HL-60 (cell line): ENCODE measurements around the gene ZMYND8.
"Not testable (repeated sequence)": the region's sequence is repeated elsewhere in the genome, so short reads cannot be mapped to it uniquely, and the experiment has no call there.

ENCODE experiments used
- DNase-seq, 2 experiments: peaks; one replicate each; pipeline ENCODE4 v3.0.0-alpha.2; 2010 to 2020; ENCODE audit warnings: low read depth in 1 of 2, low spot score in 1 of 2
- H3K27ac ChIP-seq: fragments of 250-450 bp; sonication (Bioruptor Pico); replicated peaks from 2 replicates; pipeline ENCODE4 v1.5.1; 2020; ENCODE audit warnings: mild to moderate bottlenecking, moderate library complexity
- H3K27me3 ChIP-seq: fragments of 250-450 bp; sonication (Bioruptor Pico); 2 replicates; pipeline ENCODE4 v1.5.1; 2021; ENCODE audit warnings: mild to moderate bottlenecking, moderate library complexity; ENCODE audit not compliant: insufficient read depth, poor library complexity, severe bottlenecking
- H3K4me3 ChIP-seq: replicated peaks from 2 replicates; pipeline ENCODE4 v1.5.1; 2011; ENCODE audit warnings: mild to moderate bottlenecking, control low read depth, low read length; ENCODE audit not compliant: insufficient read depth
- GABPA ChIP-seq: IDR thresholded peaks from 2 replicates; pipeline ENCODE4 v1.6.1; 2012; ENCODE audit warnings: low read depth
- POLR2AphosphoS5 ChIP-seq: IDR thresholded peaks from 2 replicates; pipeline ENCODE4 v1.6.1; 2012; ENCODE audit warnings: low read depth
- SPI1 ChIP-seq: IDR thresholded peaks from 2 replicates; pipeline ENCODE4 v1.6.1; 2012; ENCODE audit warnings: low read depth, mild to moderate bottlenecking, borderline replicate concordance
- TF ChIP-seq, protein P1 (sequence below): IDR thresholded peaks from one replicate; pipeline ENCODE4 v1.5.1; 2011; ENCODE audit warnings: low read length, control low read depth, inconsistent platforms; ENCODE audit not compliant: insufficient read depth
- TF ChIP-seq, protein P2 (sequence below): IDR thresholded peaks from 2 replicates; pipeline ENCODE4 v1.6.1; 2012; ENCODE audit warnings: low read depth; ENCODE audit not compliant: insufficient replicate concordance

Gene ZMYND8

DNA sequence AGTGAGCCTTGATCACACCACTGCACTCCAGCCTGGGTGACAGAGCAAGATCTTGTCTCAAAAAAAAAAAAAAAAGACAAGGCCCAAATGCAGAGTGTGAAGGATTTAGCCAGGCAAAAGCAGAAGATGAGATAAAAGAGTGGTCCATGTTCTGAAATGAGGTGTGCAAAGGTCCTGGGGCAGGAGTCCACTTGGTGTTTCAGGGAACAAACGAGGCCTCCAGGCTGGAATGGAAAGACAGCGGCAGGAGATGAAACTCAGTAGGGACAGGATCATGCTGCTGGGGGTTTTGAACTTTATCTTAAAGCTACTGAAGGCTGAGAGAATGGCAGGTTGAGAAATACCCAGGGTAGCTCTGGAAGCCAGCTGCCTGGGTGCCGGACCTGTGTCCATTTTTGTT lies 178.2 kb downstream of the ZMYND8 start:
- Histone ChIP-seq H3K4me3 (no peak overlapping the region), H3K27me3 (no peaks in the 10 kb centered on the region), H3K27ac (no peak overlapping the region)
- TF ChIP-seq POLR2AphosphoS5 (no peak), GABPA (no peak)
- TF ChIP-seq, protein P1, sequence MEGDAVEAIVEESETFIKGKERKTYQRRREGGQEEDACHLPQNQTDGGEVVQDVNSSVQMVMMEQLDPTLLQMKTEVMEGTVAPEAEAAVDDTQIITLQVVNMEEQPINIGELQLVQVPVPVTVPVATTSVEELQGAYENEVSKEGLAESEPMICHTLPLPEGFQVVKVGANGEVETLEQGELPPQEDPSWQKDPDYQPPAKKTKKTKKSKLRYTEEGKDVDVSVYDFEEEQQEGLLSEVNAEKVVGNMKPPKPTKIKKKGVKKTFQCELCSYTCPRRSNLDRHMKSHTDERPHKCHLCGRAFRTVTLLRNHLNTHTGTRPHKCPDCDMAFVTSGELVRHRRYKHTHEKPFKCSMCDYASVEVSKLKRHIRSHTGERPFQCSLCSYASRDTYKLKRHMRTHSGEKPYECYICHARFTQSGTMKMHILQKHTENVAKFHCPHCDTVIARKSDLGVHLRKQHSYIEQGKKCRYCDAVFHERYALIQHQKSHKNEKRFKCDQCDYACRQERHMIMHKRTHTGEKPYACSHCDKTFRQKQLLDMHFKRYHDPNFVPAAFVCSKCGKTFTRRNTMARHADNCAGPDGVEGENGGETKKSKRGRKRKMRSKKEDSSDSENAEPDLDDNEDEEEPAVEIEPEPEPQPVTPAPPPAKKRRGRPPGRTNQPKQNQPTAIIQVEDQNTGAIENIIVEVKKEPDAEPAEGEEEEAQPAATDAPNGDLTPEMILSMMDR = no peak
- TF ChIP-seq, protein P2, sequence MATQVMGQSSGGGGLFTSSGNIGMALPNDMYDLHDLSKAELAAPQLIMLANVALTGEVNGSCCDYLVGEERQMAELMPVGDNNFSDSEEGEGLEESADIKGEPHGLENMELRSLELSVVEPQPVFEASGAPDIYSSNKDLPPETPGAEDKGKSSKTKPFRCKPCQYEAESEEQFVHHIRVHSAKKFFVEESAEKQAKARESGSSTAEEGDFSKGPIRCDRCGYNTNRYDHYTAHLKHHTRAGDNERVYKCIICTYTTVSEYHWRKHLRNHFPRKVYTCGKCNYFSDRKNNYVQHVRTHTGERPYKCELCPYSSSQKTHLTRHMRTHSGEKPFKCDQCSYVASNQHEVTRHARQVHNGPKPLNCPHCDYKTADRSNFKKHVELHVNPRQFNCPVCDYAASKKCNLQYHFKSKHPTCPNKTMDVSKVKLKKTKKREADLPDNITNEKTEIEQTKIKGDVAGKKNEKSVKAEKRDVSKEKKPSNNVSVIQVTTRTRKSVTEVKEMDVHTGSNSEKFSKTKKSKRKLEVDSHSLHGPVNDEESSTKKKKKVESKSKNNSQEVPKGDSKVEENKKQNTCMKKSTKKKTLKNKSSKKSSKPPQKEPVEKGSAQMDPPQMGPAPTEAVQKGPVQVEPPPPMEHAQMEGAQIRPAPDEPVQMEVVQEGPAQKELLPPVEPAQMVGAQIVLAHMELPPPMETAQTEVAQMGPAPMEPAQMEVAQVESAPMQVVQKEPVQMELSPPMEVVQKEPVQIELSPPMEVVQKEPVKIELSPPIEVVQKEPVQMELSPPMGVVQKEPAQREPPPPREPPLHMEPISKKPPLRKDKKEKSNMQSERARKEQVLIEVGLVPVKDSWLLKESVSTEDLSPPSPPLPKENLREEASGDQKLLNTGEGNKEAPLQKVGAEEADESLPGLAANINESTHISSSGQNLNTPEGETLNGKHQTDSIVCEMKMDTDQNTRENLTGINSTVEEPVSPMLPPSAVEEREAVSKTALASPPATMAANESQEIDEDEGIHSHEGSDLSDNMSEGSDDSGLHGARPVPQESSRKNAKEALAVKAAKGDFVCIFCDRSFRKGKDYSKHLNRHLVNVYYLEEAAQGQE = no peak
- DNase-seq = no peak

DNA sequence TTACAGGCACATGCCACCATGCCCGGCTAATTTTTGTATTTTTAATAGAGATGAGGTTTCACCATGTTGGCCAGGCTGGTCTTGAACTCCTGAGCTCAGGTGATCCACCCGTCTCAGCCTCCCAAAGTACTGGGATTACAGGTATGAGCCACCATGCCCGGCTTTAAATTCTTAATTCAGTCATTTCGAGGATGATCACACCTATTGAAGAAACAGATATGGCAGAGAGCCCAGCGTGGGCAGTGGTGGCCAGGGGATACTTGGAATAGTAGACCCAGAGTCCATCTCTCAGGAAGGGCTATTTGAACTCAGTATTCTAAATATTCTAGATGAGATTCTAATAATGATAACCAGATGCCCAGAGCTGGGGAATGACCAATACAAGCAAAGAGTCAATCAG lies 180.3 kb downstream of the ZMYND8 start:
- DNase-seq, H3K27me3 ChIP-seq, H3K4me3 ChIP-seq, H3K27ac ChIP-seq: not testable (repeated sequence)

- Histone ChIP-seq H3K27ac (no peak overlapping the region), H3K27me3 (no peaks in the 10 kb centered on the region), H3K4me3 (no peak overlapping the region)
- no peak for DNase-seq
- TF ChIP-seq SPI1 (no peak), POLR2AphosphoS5 (no peak), GABPA (no peak)
- TF ChIP-seq, protein P2 = no peak
- TF ChIP-seq, protein P1 = no peak
These were observed 181.0 kb downstream of the ZMYND8 start for GRCh38 chr20:47175493-47175892.

DNA sequence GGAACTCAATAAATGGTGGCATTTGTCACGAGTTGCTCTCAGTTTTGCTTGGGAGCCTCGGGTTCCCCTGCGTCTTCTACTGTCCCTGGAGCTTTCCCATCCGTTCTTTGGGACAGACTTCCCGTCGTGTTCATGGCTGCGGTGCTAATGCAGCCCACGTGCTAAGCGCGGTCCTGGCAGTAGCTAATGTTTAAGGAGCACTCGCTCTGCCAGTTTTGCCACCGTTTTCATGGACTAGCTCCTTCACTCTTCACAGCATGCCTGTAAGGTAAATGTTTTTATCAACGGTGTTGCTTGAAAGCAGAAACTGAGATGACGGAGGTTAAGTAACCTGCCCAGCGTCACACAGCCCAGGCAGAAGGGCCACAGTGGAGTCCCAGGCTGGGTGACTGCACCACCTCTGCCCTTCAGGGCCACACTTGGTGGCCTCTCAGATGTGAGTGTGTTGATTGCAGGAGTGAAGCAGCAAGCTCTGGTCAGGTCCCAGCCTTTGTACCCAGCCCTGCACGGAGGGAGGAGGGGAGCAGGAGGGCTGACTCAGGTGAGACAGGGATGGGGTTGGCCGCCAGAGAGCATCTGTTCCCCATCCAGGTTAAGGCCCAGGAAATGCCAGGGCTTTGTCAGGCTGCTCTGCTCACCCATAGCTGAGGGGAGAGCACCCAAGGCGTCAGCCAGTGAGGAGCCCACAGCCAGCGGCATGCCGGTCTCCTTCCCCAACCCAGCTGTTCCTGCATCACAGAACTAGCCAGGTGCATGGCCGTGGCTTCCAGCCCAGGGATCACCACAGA lies 181.8 kb downstream of the ZMYND8 start:
- TF ChIP-seq POLR2AphosphoS5 (no peak), GABPA (no peak), SPI1 (no peak)
- TF ChIP-seq, protein P2 = no peak
- TF ChIP-seq, protein P1 = no peak
- H3K27me3 ChIP-seq = no peaks in the 10 kb centered on the region
- no peak overlapping the region for H3K4me3 ChIP-seq
- no peak for DNase-seq
- no peak overlapping the region for H3K27ac ChIP-seq
